GM12874 (cell line): ENCODE data around the gene ARL9.

Experiments
- TF ChIP-seq, protein P1 (sequence below): IDR thresholded peaks from 2 replicates; pipeline ENCODE4 v1.5.1; 2011; ENCODE audit warnings: low read depth, mild to moderate bottlenecking, control low read depth, low read length, moderate library complexity; ENCODE audit not compliant: insufficient read depth

The ARL9 gene

GRCh38 chr4:56535915-56536314 lies 30.3 kb downstream of the ARL9 start:
- TF ChIP-seq, protein P1, sequence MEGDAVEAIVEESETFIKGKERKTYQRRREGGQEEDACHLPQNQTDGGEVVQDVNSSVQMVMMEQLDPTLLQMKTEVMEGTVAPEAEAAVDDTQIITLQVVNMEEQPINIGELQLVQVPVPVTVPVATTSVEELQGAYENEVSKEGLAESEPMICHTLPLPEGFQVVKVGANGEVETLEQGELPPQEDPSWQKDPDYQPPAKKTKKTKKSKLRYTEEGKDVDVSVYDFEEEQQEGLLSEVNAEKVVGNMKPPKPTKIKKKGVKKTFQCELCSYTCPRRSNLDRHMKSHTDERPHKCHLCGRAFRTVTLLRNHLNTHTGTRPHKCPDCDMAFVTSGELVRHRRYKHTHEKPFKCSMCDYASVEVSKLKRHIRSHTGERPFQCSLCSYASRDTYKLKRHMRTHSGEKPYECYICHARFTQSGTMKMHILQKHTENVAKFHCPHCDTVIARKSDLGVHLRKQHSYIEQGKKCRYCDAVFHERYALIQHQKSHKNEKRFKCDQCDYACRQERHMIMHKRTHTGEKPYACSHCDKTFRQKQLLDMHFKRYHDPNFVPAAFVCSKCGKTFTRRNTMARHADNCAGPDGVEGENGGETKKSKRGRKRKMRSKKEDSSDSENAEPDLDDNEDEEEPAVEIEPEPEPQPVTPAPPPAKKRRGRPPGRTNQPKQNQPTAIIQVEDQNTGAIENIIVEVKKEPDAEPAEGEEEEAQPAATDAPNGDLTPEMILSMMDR: no peak

- TF ChIP-seq, protein P1: no peak
Measured at GRCh38 chr4:56537147-56537546, 31.6 kb downstream of the ARL9 start.

- TF ChIP-seq, protein P1: no peak
Measured at GRCh38 chr4:56540826-56541225, 35.2 kb downstream of the ARL9 start.

GRCh38 chr4:56544573-56545131 lies 39.1 kb downstream of the ARL9 start:
- TF ChIP-seq, protein P1: peak; percentile 99

- TF ChIP-seq, protein P1: no peak
Measured at GRCh38 chr4:56550642-56551041, 45.1 kb downstream of the ARL9 start.

DNA sequence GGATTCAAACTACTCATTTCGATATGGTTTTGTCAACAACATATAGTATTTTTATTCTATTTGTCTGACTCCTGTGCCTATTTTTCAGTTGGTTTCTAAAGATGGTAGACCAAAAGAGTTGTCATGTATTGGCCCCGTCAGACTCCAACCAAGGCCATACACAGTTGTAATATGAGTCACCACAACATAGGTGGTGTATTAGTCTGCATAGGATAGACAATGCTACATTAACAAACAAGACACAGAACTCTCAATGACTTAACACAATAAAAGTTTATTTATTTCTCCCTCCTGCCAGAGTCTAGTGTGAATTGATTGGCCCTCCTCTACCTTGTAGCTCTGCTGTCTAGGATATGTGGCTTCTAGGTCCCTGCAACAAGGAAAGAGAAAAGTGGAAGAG lies 45.9 kb downstream of the ARL9 start:
- TF ChIP-seq, protein P1: no peak

- TF ChIP-seq, protein P1: no peak
Measured at GRCh38 chr4:56552273-56552672, 46.7 kb downstream of the ARL9 start.

DNA sequence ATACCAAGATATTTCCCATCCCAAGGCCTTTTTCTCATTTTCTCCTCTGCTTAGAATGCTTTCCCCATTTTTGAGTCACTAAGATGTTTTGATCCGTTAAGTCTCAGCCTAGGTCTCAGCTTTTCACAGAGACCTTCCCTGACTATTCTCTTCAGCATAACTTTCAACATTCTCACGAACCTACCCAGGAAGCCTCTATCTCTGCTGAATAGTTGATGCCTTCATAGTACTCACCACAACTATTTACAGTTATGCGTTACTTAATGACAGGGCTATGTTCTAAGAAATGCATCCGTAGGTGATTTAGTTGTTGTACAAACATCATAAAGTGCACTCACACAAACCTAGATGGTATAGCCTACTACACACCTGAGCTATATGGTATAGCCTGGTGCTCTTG lies 64.5 kb downstream of the ARL9 start:
- TF ChIP-seq, protein P1: no peak
